ENCODE data around the gene CLECL1. TPM values are rescaled to one million over a fixed set of nuclear protein-coding genes. Genes with fewer than 3 reads are reported as not detected.
A peak's percentile ranks its signal among the peaks of the same experiment; 100 is the strongest.

Gene CLECL1
- total RNA-seq, 1 donor from 2014 or later, result not detected

- Mint-ChIP-seq H3K27me3 (ENCODE audit: low read depth, unreplicated experiment) (no peaks in the 10 kb centered on the region), H3K4me3 (ENCODE audit: unreplicated experiment) (no peak overlapping the region), H3K4me1 (ENCODE audit: low read depth, unreplicated experiment) (peaks cover 7% of the 10 kb centered on the region), H3K36me3 (ENCODE audit: low read depth, unreplicated experiment) (no peaks in the 10 kb centered on the region), H3K9me3 (ENCODE audit: unreplicated experiment) (no peaks in the 10 kb centered on the region), H3K27ac (ENCODE audit: unreplicated experiment) (no peak overlapping the region)
- Histone ChIP-seq H3K36me3 (ENCODE audit: insufficient read depth, low read length) (no peaks in the 10 kb centered on the region), H4K20me1 (ENCODE audit: insufficient read depth, low read length) (no peaks in the 10 kb centered on the region), H3K4me1 (ENCODE audit: insufficient read depth, low read length) (no peaks in the 10 kb centered on the region), H3K27me3 (ENCODE audit: insufficient read depth, low read length) (no peaks in the 10 kb centered on the region), H3K79me2 (ENCODE audit: insufficient read depth, low read length) (no peaks in the 10 kb centered on the region), H2AFZ (ENCODE audit: low read depth, low read length) (no peak overlapping the region), H3K4me3 (ENCODE audit: insufficient read depth, low read depth, low read length) (no peak overlapping the region), H3K9me3 (ENCODE audit: insufficient read depth, low read depth, low read length) (no peaks in the 10 kb centered on the region), H3K27ac (ENCODE audit: low read depth, low read length) (no peak overlapping the region), H3K4me2 (ENCODE audit: low read length) (no peak overlapping the region), H3K9ac (ENCODE audit: low read length) (no peak overlapping the region)
- no peak for DNase-seq (ENCODE audit: low read depth)
- TF ChIP-seq EZH2 (IDR thresholded peaks at IDR 0.05; ENCODE audit: insufficient read depth, low read length), result no peak
- no peak for TF ChIP-seq CTCF (IDR thresholded peaks at IDR 0.05; ENCODE audit: insufficient read depth, low read depth, low read length)
- FAIRE-seq, result no peak
These were observed 29.5 kb upstream of the CLECL1 start for GRCh38 chr12:9762369-9762768.

GRCh38 chr12:9761419-9761781 is 28.5 kb upstream of the CLECL1 start:
- H3K27me3 ChIP-seq (ENCODE audit: insufficient read depth, low read length), result no peaks in the 10 kb centered on the region
- no peaks in the 10 kb centered on the region for H3K36me3 Mint-ChIP-seq (ENCODE audit: low read depth, unreplicated experiment)
- H3K4me1 Mint-ChIP-seq (ENCODE audit: low read depth, unreplicated experiment), result peaks cover 7% of the 10 kb centered on the region
- no peaks in the 10 kb centered on the region for H3K27me3 Mint-ChIP-seq (ENCODE audit: low read depth, unreplicated experiment)
- no peak overlapping the region for H3K4me3 Mint-ChIP-seq (ENCODE audit: unreplicated experiment)
- no peaks in the 10 kb centered on the region for H4K20me1 ChIP-seq (ENCODE audit: insufficient read depth, low read length)
- no peak overlapping the region for H2AFZ ChIP-seq (ENCODE audit: low read depth, low read length)
- H3K9ac ChIP-seq (ENCODE audit: low read length), result no peak overlapping the region
- no peaks in the 10 kb centered on the region for H3K9me3 ChIP-seq (ENCODE audit: insufficient read depth, low read depth, low read length)
- no peaks in the 10 kb centered on the region for H3K9me3 Mint-ChIP-seq (ENCODE audit: unreplicated experiment)
- DNase-seq (ENCODE audit: low read depth), result peak; percentile 12
- H3K27ac ChIP-seq (ENCODE audit: low read depth, low read length), result no peak overlapping the region
- TF ChIP-seq CTCF (IDR thresholded peaks at IDR 0.05; ENCODE audit: insufficient read depth, low read depth, low read length) (no peak), EZH2 (IDR thresholded peaks at IDR 0.05; ENCODE audit: insufficient read depth, low read length) (no peak)
- no peaks in the 10 kb centered on the region for H3K4me1 ChIP-seq (ENCODE audit: insufficient read depth, low read length)
- H3K4me2 ChIP-seq (ENCODE audit: low read length), result peak overlapping the region; percentile 1
- FAIRE-seq, result no peak
- H3K36me3 ChIP-seq (ENCODE audit: insufficient read depth, low read length), result no peaks in the 10 kb centered on the region
- no peaks in the 10 kb centered on the region for H3K79me2 ChIP-seq (ENCODE audit: insufficient read depth, low read length)
- no peak overlapping the region for H3K27ac Mint-ChIP-seq (ENCODE audit: unreplicated experiment)
- H3K4me3 ChIP-seq (ENCODE audit: insufficient read depth, low read depth, low read length), result no peak overlapping the region

GRCh38 chr12:9760699-9761418 is 28.0 kb upstream of the CLECL1 start, which contains the start of gene CD69:
CD69 (minus strand) TSS chr12:9760901; CDS start chr12:9760820, 81 bp downstream.
- no peak for TF ChIP-seq EZH2 (IDR thresholded peaks at IDR 0.05; ENCODE audit: insufficient read depth, low read length)
- Histone ChIP-seq H3K27me3 (ENCODE audit: insufficient read depth, low read length) (no peaks in the 10 kb centered on the region), H3K27ac (ENCODE audit: low read depth, low read length) (no peak within 1 kb of the TSS), H2AFZ (ENCODE audit: low read depth, low read length) (no peak within 1 kb of the TSS), H3K9ac (ENCODE audit: low read length) (no peak within 1 kb of the TSS), H3K36me3 (ENCODE audit: insufficient read depth, low read length) (no peaks in the 10 kb centered on the region), H3K4me3 (ENCODE audit: insufficient read depth, low read depth, low read length) (no peak within 1 kb of the TSS), H3K9me3 (ENCODE audit: insufficient read depth, low read depth, low read length) (no peaks in the 10 kb centered on the region), H3K79me2 (ENCODE audit: insufficient read depth, low read length) (no peaks in the 10 kb centered on the region), H3K4me1 (ENCODE audit: insufficient read depth, low read length) (no peaks in the 10 kb centered on the region), H4K20me1 (ENCODE audit: insufficient read depth, low read length) (no peaks in the 10 kb centered on the region), H3K4me2 (ENCODE audit: low read length) (peak within 1 kb of the TSS; percentile 1)
- Mint-ChIP-seq H3K9me3 (ENCODE audit: unreplicated experiment) (no peaks in the 10 kb centered on the region), H3K4me1 (ENCODE audit: low read depth, unreplicated experiment) (peaks cover 7% of the 10 kb centered on the region), H3K36me3 (ENCODE audit: low read depth, unreplicated experiment) (no peaks in the 10 kb centered on the region), H3K27ac (ENCODE audit: unreplicated experiment) (no peak within 1 kb of the TSS), H3K27me3 (ENCODE audit: low read depth, unreplicated experiment) (no peaks in the 10 kb centered on the region), H3K4me3 (ENCODE audit: unreplicated experiment) (no peak within 1 kb of the TSS)
- DNase-seq (ENCODE audit: low read depth) (no peak), FAIRE-seq (no peak)

All from astrocyte (in vitro differentiated cells and primary cell).